Choroid plexus epithelial cell (primary cell): ENCODE results near the gene TTR.

Experiments
- DNase-seq: peaks from one replicate; pipeline ENCODE4 v3.0.0-alpha.2; 2010; ENCODE audit warnings: low read depth
- H3K4me3 ChIP-seq: 2 replicates; pipeline ENCODE4 v1.5.1; 2011; ENCODE audit warnings: low read depth, mild to moderate bottlenecking, control low read depth, low read length, moderate library complexity
- CTCF ChIP-seq: conservative IDR thresholded peaks from 2 replicates; pipeline ENCODE4 v1.5.1; 2011; ENCODE audit warnings: low read depth, mild to moderate bottlenecking, control low read depth, inconsistent platforms, low read length, moderate library complexity

The TTR gene

GRCh38 chr18:31636387-31636786 is 44.7 kb downstream of the TTR start:
- no peak for TF ChIP-seq CTCF

GRCh38 chr18:31637445-31637844 is 45.8 kb downstream of the TTR start:
- no peak for DNase-seq
- H3K4me3 ChIP-seq: no peak overlapping the region
- TF ChIP-seq CTCF: no peak

More at GRCh38 chr18:31636387-31636786, 44.7 kb downstream of the TTR start:
- no peak overlapping the region for H3K4me3 ChIP-seq
- DNase-seq: no peak

- H3K4me3 ChIP-seq: no peak overlapping the region
- TF ChIP-seq CTCF: no peak
- peak; percentile 51 for DNase-seq
Measured at GRCh38 chr18:31643003-31643402, 51.3 kb downstream of the TTR start.

- no peak overlapping the region for H3K4me3 ChIP-seq
- TF ChIP-seq CTCF: no peak
- DNase-seq: no peak
Measured at GRCh38 chr18:31645411-31645810, 53.7 kb downstream of the TTR start.

GRCh38 chr18:31646332-31647126 is 54.9 kb downstream of the TTR start:
- TF ChIP-seq CTCF: no peak

GRCh38 chr18:31647127-31647753 is 55.6 kb downstream of the TTR start:
- no peak for TF ChIP-seq CTCF
- no peak for DNase-seq

More at GRCh38 chr18:31646332-31647126, 54.9 kb downstream of the TTR start:
- no peak for DNase-seq
- no peak overlapping the region for H3K4me3 ChIP-seq

More at GRCh38 chr18:31647127-31647753, 55.6 kb downstream of the TTR start:
- no peak overlapping the region for H3K4me3 ChIP-seq
